Hepatocyte (in vitro differentiated cells): ENCODE data around the gene HTR2C. TPM values are rescaled to one million over a fixed set of nuclear protein-coding genes. Genes with fewer than 3 reads are reported as not detected.
"Not testable (repeated sequence)": the region's sequence is repeated elsewhere in the genome, so short reads cannot be mapped to it uniquely, and the experiment has no call there.

Source experiments
- DNase-seq: peaks from one replicate; pipeline ENCODE4 v3.0.0-alpha.2; 2016; ENCODE audit warnings: low spot score
- H2AFZ ChIP-seq: fragments of 200-600 bp; sonication (generic); 2 replicates; pipeline ENCODE4 v1.6.0; 2016; ENCODE audit warnings: antibody characterized with exemption, mild to moderate bottlenecking
- H3K27ac ChIP-seq: fragments of 200-600 bp; sonication (generic); 2 replicates; pipeline ENCODE4 v1.5.1; 2016; ENCODE audit warnings: mild to moderate bottlenecking
- H3K27me3 ChIP-seq: fragments of 200-600 bp; sonication (generic); 2 replicates; pipeline ENCODE4 v1.6.1; 2016
- H3K36me3 ChIP-seq: fragments of 200-600 bp; sonication (generic); replicated peaks from 2 replicates; pipeline ENCODE4 v1.5.1; 2016; ENCODE audit warnings: low read depth; ENCODE audit not compliant: insufficient read depth
- H3K4me1 ChIP-seq: fragments of 200-600 bp; sonication (generic); 2 replicates; pipeline ENCODE4 v1.5.1; 2016; ENCODE audit warnings: mild to moderate bottlenecking, moderate library complexity; ENCODE audit not compliant: insufficient read depth
- H3K4me2 ChIP-seq: fragments of 200-600 bp; sonication (generic); 2 replicates; pipeline ENCODE4 v1.6.0; 2016
- H3K4me3 ChIP-seq: fragments of 200-600 bp; sonication (generic); 2 replicates; pipeline ENCODE4 v1.5.1; 2016; ENCODE audit warnings: mild to moderate bottlenecking
- H3K79me2 ChIP-seq: fragments of 200-600 bp; sonication (generic); 2 replicates; pipeline ENCODE4 v1.6.0; 2017; ENCODE audit warnings: mild to moderate bottlenecking
- H3K9me2 ChIP-seq: fragments of 200-600 bp; sonication (generic); replicated peaks from 2 replicates; pipeline ENCODE4 v1.6.0; 2017; ENCODE audit warnings: mild to moderate bottlenecking; ENCODE audit not compliant: insufficient read depth
- H3K9me3 ChIP-seq: fragments of 200-600 bp; sonication (generic); 2 replicates; pipeline ENCODE4 v1.5.1; 2016; ENCODE audit warnings: low read depth, mild to moderate bottlenecking
- H4K20me1 ChIP-seq: fragments of 200-600 bp; sonication (generic); 2 replicates; pipeline ENCODE4 v1.6.0; 2016; ENCODE audit warnings: mild to moderate bottlenecking; ENCODE audit not compliant: insufficient read depth, poor library complexity, severe bottlenecking
- CTCF ChIP-seq: fragments of 200-600 bp; sonication (generic); IDR thresholded peaks from 2 replicates; pipeline ENCODE4 v1.5.1; 2016; ENCODE audit warnings: antibody characterized with exemption, mild to moderate bottlenecking; ENCODE audit not compliant: poor library complexity
- EZH2 ChIP-seq: fragments of 200-600 bp; sonication (generic); IDR thresholded peaks from 2 replicates; pipeline ENCODE4 v1.6.1; 2016; ENCODE audit warnings: antibody characterized with exemption, mild to moderate bottlenecking, borderline replicate concordance
- EZH2phosphoT487 ChIP-seq: fragments of 200-600 bp; sonication (generic); IDR thresholded peaks from one replicate; pipeline ENCODE4 v1.6.1; 2018; ENCODE audit warnings: antibody characterized with exemption, mild to moderate bottlenecking, low read depth, moderate library complexity; ENCODE audit not compliant: unreplicated experiment, severe bottlenecking
- WGBS: methylation state at CpG from one replicate; pipeline ENCODE4 v1.1.6; 2016; ENCODE audit warnings: low lambda C conversion rate; ENCODE audit errors: missing lambda C conversion rate; 5-methylcytosine and 5-hydroxymethylcytosine counted together
- polyA plus RNA-seq: library from polyadenylated mRNA; unstranded; fragments of >200 nt; fragmentation: Nextera tagmentation; extraction: Ambion mirVana; gene quantifications from 2 replicates; pipeline ENCODE4 v1.2.1, GENCODE V29; 2016
- total RNA-seq: library from RNA; depleted of rRNA; stranded (reverse); fragments of >200 nt; gene quantifications from 2 replicates; pipeline ENCODE4 v1.2.3, GENCODE V29; 2014

HTR2C gene
- total and polyA plus RNA-seq, 2 experiments from 2014 or later, result 0.27 TPM; not detected in 1

GRCh38 chrX:114675365-114675764 lies 91.5 kb downstream of the HTR2C start:
- Histone ChIP-seq H3K4me2 (no peak overlapping the region), H4K20me1 (no peaks in the 10 kb centered on the region), H3K4me1 (no peaks in the 10 kb centered on the region), H3K9me3 (no peaks in the 10 kb centered on the region), H3K79me2 (no peaks in the 10 kb centered on the region), H3K9me2 (no peaks in the 10 kb centered on the region), H3K4me3 (no peak overlapping the region), H2AFZ (no peak overlapping the region), H3K36me3 (no peaks in the 10 kb centered on the region), H3K27me3 (no peaks in the 10 kb centered on the region), H3K27ac (no peak overlapping the region)
- no peak for TF ChIP-seq EZH2phosphoT487
- no peak for TF ChIP-seq EZH2
- TF ChIP-seq CTCF, result no peak
- WGBS, result 93% methylated on average over 2 of the region's 2 CpGs
- no peak for DNase-seq

DNA sequence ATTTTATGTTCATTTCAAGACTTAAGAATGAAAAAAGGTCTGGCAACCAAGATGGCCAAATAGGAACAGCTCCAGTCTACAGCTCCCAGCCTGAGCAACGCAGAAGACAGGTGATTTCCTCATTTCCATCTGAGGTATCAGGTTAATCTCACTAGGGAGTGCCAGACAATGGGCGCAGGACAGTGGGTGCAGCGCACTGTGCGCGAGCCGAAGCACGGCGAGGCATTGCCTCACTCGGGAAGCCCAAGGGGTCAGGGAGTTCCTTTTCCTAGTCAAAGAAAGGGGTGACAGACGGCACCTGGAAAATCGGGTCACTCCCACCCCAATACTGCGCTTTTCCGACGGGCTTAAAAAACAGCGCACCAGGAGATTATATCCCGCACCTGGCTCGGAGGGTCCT lies 116.6 kb downstream of the HTR2C start:
- not testable (repeated sequence) for H3K27ac ChIP-seq, H3K9me2 ChIP-seq, H2AFZ ChIP-seq, H3K9me3 ChIP-seq, H4K20me1 ChIP-seq, DNase-seq, H3K4me1 ChIP-seq, H3K4me2 ChIP-seq, H3K36me3 ChIP-seq, H3K27me3 ChIP-seq, H3K79me2 ChIP-seq, H3K4me3 ChIP-seq
- 87% methylated on average over 17 of the region's 17 CpGs for WGBS

DNA sequence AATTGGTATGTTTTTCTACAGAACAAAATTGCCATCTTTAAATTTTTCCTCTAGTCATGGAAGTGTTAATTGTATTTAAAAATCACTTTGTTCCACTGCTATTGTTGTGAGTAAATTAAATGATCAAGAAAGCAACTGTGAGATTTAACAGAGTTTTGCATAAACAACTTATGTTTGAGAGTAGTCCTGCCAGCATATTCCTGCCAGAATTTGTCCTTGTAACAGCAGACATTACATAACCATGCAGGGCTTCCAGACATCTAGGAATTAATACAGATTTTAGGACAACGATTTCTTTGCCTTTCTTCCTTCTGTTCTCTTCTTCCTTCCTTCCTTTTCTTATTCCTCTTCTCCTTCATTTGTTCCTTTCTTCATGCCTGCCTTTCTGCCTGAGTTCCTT lies 125.5 kb downstream of the HTR2C start:
- no peak overlapping the region for H2AFZ ChIP-seq
- H3K79me2 ChIP-seq, result no peaks in the 10 kb centered on the region
- DNase-seq, result no peak
- no peaks in the 10 kb centered on the region for H3K4me1 ChIP-seq
- H3K27me3 ChIP-seq, result no peaks in the 10 kb centered on the region
- H3K4me2 ChIP-seq, result no peak overlapping the region
- H3K9me2 ChIP-seq, result no peaks in the 10 kb centered on the region
- H3K36me3 ChIP-seq, result no peaks in the 10 kb centered on the region
- no peaks in the 10 kb centered on the region for H3K9me3 ChIP-seq
- WGBS, result 64% methylated on average over 1 of the region's 1 CpG
- no peak overlapping the region for H3K27ac ChIP-seq
- no peaks in the 10 kb centered on the region for H4K20me1 ChIP-seq
- no peak overlapping the region for H3K4me3 ChIP-seq
- TF ChIP-seq EZH2 (no peak), CTCF (no peak), EZH2phosphoT487 (no peak)

DNA sequence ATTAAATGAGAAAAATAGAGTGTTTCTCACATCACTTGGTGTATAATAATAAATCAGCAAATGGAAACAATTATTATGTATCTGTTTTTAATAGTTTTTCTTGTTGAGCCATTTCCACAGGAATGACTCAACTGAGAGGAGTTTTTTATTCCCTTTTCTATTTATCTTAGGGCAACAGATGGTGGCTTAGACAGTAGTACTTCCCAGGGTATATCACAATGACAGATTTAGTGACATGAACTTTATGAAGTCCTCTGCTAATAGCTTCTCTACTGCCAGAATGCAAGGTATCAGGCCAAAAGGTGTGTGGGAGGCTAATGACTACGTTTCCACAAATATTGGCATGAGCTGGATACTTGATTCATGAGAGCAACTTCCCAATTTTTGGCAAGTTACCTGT lies 126.7 kb downstream of the HTR2C start:
- Histone ChIP-seq H4K20me1 (no peaks in the 10 kb centered on the region), H3K9me2 (no peaks in the 10 kb centered on the region), H3K4me1 (no peaks in the 10 kb centered on the region), H3K79me2 (no peaks in the 10 kb centered on the region), H2AFZ (no peak overlapping the region), H3K27ac (no peak overlapping the region), H3K9me3 (no peaks in the 10 kb centered on the region), H3K4me3 (no peak overlapping the region), H3K27me3 (no peaks in the 10 kb centered on the region), H3K36me3 (no peaks in the 10 kb centered on the region), H3K4me2 (no peak overlapping the region)
- no peak for TF ChIP-seq CTCF
- TF ChIP-seq EZH2, result no peak
- TF ChIP-seq EZH2phosphoT487, result no peak
- no peak for DNase-seq
- WGBS, result 62% methylated on average over 1 of the region's 1 CpG
